Motor neuron (in vitro differentiated cells): ENCODE results near the gene NELL1. TPM values are rescaled to one million over a fixed set of nuclear protein-coding genes. Genes with fewer than 3 reads are reported as not detected.

Source experiments
- total RNA-seq, 8 experiments: library from RNA; unstranded; fragments of 300-600 nt; gene quantifications; 2 replicates each; pipeline versions ENCODE4 v1.2.3 to v1.2.4, GENCODE V29; 2022

The NELL1 gene
- total RNA-seq, 8 experiments from 2014 or later: 0.25 to 129 (median 46.4) TPM

Other genes starting within 250 kb of the NELL1 start
- gene SLC6A5, start 70.0 kb upstream of the NELL1 start, total RNA-seq: 1 to 10 TPM in 4 of 8 experiments, under 1 TPM in 3, not detected in 1; 0.07 to 5.2 (median 1.3) TPM